C4-2B (cell line): Measurements from ENCODE around the gene MEIS1.

ENCODE experiments used
- ZFX ChIP-seq: fragments of 450-650 bp; IDR thresholded peaks from 2 replicates; pipeline ENCODE4 v1.6.1; 2017
- TF ChIP-seq, protein P1 (sequence below): fragments of 450-650 bp; conservative IDR thresholded peaks from 2 replicates; pipeline ENCODE4 v1.5.1; 2017; ENCODE audit warnings: mild to moderate bottlenecking

DNA sequence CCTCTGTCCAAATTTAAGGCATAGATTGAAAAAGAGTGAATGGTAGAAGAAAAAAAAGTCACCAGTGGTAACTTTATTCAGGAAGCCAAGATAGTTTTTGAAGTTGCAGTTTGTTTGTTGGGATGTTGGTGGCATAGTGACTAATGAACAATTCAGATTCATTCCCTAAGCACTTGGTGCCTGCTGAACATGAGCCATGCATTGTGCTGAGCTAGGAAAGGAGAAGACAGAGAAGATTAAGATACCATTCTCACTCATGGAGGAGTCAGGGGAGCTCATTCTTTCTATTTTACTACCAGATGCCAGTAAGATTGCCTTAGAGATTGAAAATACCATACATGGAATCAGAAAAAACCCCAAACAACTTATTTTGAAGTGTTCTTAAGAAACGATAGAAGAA, 25.1 kb downstream of the MEIS1 start:
- TF ChIP-seq, protein P1, sequence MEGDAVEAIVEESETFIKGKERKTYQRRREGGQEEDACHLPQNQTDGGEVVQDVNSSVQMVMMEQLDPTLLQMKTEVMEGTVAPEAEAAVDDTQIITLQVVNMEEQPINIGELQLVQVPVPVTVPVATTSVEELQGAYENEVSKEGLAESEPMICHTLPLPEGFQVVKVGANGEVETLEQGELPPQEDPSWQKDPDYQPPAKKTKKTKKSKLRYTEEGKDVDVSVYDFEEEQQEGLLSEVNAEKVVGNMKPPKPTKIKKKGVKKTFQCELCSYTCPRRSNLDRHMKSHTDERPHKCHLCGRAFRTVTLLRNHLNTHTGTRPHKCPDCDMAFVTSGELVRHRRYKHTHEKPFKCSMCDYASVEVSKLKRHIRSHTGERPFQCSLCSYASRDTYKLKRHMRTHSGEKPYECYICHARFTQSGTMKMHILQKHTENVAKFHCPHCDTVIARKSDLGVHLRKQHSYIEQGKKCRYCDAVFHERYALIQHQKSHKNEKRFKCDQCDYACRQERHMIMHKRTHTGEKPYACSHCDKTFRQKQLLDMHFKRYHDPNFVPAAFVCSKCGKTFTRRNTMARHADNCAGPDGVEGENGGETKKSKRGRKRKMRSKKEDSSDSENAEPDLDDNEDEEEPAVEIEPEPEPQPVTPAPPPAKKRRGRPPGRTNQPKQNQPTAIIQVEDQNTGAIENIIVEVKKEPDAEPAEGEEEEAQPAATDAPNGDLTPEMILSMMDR: no peak
- TF ChIP-seq ZFX: no peak
